ENCODE data around the gene FAM229A.

FAM229A gene

GRCh38 chr1:32346532-32347157 lies 15.6 kb downstream of the FAM229A start:
- no peak for DNase-seq

- peak; percentile 68 for DNase-seq
Measured at GRCh38 chr1:32345289-32345827, 16.9 kb downstream of the FAM229A start.

- DNase-seq, result no peak
Measured at GRCh38 chr1:32342704-32343103, 19.6 kb downstream of the FAM229A start.

GRCh38 chr1:32341971-32342370 lies 20.3 kb downstream of the FAM229A start:
- DNase-seq, result no peak

- DNase-seq, result no peak
Measured at GRCh38 chr1:32341186-32341757, 21.0 kb downstream of the FAM229A start.

- DNase-seq, result no peak
Measured at GRCh38 chr1:32339363-32339978, 22.8 kb downstream of the FAM229A start.

- no peak for DNase-seq
Measured at GRCh38 chr1:32338637-32339145, 23.6 kb downstream of the FAM229A start.

GRCh38 chr1:32337855-32338636 lies 24.2 kb downstream of the FAM229A start:
- DNase-seq, result peak; percentile 21

GRCh38 chr1:32336963-32337675 lies 25.2 kb downstream of the FAM229A start:
- DNase-seq, result peak; percentile 42

- DNase-seq, result no peak
Measured at GRCh38 chr1:32336591-32336932, 25.7 kb downstream of the FAM229A start.

- peak; percentile 93 for DNase-seq
Measured at GRCh38 chr1:32335790-32336590, 26.3 kb downstream of the FAM229A start, which contains the start of gene MARCKSL1. TSS of gene MARCKSL1 (minus strand) at chr1:32336233. CDS start at chr1:32336033, 200 bp downstream.

GRCh38 chr1:32335535-32335789 lies 26.8 kb downstream of the FAM229A start:
- DNase-seq, result no peak

GRCh38 chr1:32334864-32335534 lies 27.3 kb downstream of the FAM229A start:
- peak; percentile 80 for DNase-seq

GRCh38 chr1:32334274-32334861 lies 27.9 kb downstream of the FAM229A start:
- DNase-seq, result no peak

- DNase-seq, result no peak
Measured at GRCh38 chr1:32333251-32333963, 28.9 kb downstream of the FAM229A start.

- no peak for DNase-seq
Measured at GRCh38 chr1:32332290-32333079, 29.8 kb downstream of the FAM229A start.

GRCh38 chr1:32331549-32331948 lies 30.7 kb downstream of the FAM229A start:
- DNase-seq, result no peak

GRCh38 chr1:32330558-32331151 lies 31.6 kb downstream of the FAM229A start:
- DNase-seq, result no peak

GRCh38 chr1:32329931-32330466 lies 32.3 kb downstream of the FAM229A start:
- DNase-seq, result no peak
